ENCODE results near the gene JMJD1C. TPM values are rescaled to one million over a fixed set of nuclear protein-coding genes. Genes with fewer than 3 reads are reported as not detected.
A peak's percentile ranks its signal among the peaks of the same experiment; 100 is the strongest.

The JMJD1C gene
- polyA plus RNA-seq, 2 donors = 22.0 to 49.1 TPM

DNA sequence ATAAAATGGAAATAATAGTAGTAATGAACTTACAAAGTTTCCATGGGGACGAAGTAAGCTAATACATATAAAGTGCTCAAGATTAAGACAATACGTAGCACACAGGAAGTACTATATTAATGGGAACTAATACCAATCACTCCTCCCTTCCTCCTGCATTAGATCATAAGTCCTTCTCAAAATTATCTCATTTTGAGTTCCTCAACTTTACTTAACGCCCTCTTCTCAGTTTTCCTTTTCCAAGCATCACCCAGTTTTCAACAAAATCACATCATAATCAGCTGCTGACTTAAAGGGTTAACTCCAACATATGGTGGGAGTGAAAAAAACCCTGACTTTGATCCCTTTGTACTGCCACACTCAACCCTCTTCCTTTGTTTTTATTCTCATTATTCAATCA is 24.4 kb downstream of the JMJD1C start:
- Histone ChIP-seq H3K4me3 (ENCODE audit: low read depth in 1 of 2, low read length in 2 of 2) (no peak overlapping the region), H3K4me1 (ENCODE audit: control insufficient read depth in 2 of 2, insufficient read depth in 2 of 2, low read length in 1 of 2) (no peaks in the 10 kb centered on the region), H3K9me3 (ENCODE audit: control insufficient read depth in 2 of 2, insufficient read depth in 1 of 2, low read depth in 1 of 2, low read length in 1 of 2) (no peaks in the 10 kb centered on the region), H3K27me3 (ENCODE audit: control insufficient read depth in 1 of 2, insufficient read depth in 2 of 2, low read length in 2 of 2) (no peaks in the 10 kb centered on the region), H3K27ac (ENCODE audit: low read depth in 2 of 2, low read length in 1 of 2) (no peak overlapping the region), H3K36me3 (ENCODE audit: control insufficient read depth in 2 of 2, insufficient read depth in 2 of 2, low read length in 1 of 2) (no peaks in the 10 kb centered on the region)
- WGBS, 2 donors = 86% methylated on average over 3 of the region's 3 CpGs

DNA sequence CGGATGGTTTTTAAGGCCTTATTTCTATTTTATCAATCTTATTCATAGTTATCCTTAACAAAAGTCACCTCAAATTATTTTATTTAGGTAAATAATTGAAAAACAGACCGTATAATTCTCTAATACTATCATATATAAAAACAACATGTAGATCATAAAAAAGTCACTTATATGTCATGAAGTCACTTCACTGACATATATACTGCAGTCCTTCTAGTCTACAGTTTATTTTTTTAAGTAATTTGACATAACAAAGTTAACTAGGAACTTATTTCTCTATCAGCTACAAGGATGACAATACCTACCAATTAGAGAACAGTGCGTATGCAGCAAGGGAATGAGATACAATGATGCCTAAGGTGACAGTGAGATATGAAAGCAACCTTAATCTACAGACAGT is 26.2 kb downstream of the JMJD1C start:
- no peaks in the 10 kb centered on the region for H3K36me3 ChIP-seq (ENCODE audit: control insufficient read depth in 2 of 2, insufficient read depth in 2 of 2, low read length in 1 of 2)
- H3K4me3 ChIP-seq (ENCODE audit: low read depth in 1 of 2, low read length in 2 of 2) = no peak overlapping the region
- no peaks in the 10 kb centered on the region for H3K27me3 ChIP-seq (ENCODE audit: control insufficient read depth in 1 of 2, insufficient read depth in 2 of 2, low read length in 2 of 2)
- no peak overlapping the region for H3K27ac ChIP-seq (ENCODE audit: low read depth in 2 of 2, low read length in 1 of 2)
- H3K9me3 ChIP-seq (ENCODE audit: control insufficient read depth in 2 of 2, insufficient read depth in 1 of 2, low read depth in 1 of 2, low read length in 1 of 2) = no peaks in the 10 kb centered on the region
- 92% methylated on average over 3 of the region's 3 CpGs for WGBS, 2 donors
- H3K4me1 ChIP-seq (ENCODE audit: control insufficient read depth in 2 of 2, insufficient read depth in 2 of 2, low read length in 1 of 2) = no peaks in the 10 kb centered on the region

DNA sequence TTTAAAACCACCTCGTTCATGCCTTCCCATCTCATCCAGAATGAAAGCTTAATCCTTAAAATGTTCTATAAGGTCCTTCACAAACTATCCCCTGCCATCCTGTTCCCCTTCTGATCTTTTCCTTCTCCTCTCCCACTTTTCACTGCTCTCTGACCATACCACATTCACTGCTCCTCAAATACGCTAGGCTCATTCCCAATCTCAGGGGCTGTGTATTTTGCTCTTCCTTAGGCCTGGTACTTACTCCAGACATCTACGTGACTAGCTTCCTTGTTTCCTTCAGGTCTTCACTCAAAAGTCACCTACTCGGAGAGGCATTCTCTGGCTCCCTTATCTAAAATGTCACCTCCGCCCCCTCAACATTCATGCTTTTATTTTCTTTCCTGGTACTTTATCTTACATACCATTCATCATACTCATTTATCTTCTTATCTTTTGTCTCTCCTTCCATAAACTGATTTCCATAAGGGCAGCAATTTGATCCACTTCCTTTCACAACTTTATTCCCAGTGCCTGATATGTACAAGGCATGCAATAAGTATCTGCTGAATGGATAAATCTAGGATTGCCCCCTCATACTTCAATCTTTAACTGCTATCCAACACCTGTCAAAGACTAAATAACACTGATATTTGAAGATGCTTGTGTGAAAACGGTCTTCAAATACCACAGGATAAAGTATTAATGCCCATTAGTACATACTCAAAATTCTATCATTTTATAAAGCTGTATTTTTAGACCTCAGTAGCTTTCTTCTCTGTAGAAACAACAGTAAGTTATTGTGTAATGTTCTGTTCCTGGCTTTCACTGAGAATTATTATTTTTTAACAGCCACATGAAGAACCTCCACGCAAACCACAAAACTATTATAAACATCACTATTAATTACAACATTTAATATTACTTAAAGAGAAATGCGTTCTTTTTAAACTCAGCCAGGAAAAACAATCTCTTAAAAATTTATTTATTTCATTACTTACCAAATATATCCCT is 27.0 kb downstream of the JMJD1C start:
- Histone ChIP-seq H3K27ac (ENCODE audit: low read depth in 2 of 2, low read length in 1 of 2) (no peak overlapping the region), H3K9me3 (ENCODE audit: control insufficient read depth in 2 of 2, insufficient read depth in 1 of 2, low read depth in 1 of 2, low read length in 1 of 2) (no peaks in the 10 kb centered on the region), H3K4me1 (ENCODE audit: control insufficient read depth in 2 of 2, insufficient read depth in 2 of 2, low read length in 1 of 2) (no peaks in the 10 kb centered on the region), H3K27me3 (ENCODE audit: control insufficient read depth in 1 of 2, insufficient read depth in 2 of 2, low read length in 2 of 2) (no peaks in the 10 kb centered on the region), H3K4me3 (ENCODE audit: low read depth in 1 of 2, low read length in 2 of 2) (no peak overlapping the region), H3K36me3 (ENCODE audit: control insufficient read depth in 2 of 2, insufficient read depth in 2 of 2, low read length in 1 of 2) (no peaks in the 10 kb centered on the region)
- WGBS, 2 donors = 78 to 85% methylated on average over 8 of the region's 8 CpGs

DNA sequence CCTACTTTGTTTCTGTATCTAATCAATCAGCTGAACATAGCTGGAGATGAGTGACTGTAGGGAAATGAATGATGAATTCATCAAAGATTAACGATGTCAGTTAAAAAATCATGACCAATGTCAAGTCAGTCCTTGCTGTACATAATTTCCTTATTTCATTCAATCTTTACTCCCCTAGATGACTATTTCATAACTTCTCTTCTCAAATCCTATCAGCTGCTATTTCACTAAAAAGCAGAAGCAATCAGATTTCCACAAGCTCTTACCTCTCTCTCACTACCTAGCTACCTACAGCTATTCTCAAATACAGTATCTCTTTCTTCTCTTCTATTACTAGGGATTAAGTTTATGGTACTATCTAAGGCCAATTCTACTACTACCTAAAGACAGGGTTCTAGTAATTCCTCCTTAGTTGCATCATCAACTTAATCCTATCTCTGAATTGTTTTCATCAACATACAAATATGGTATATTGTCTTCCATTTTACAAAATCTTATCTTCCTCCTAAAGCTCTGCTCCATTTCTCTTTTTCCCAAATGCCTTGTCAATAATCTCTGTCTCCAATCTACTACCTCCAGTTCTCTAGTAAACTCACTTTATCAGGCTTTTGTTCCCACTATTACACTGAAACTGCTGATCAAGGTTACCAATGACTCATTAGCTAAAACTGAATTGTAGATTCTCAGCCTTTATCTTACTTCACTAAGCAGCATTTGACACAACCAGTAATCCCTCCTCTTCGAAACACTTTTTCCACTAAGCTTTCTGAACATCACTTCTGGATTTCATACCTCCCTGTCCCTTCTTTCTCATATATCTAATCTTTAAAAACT is 28.4 kb downstream of the JMJD1C start:
- no peak overlapping the region for H3K27ac ChIP-seq (ENCODE audit: low read depth in 2 of 2, low read length in 1 of 2)
- no peak overlapping the region for H3K4me3 ChIP-seq (ENCODE audit: low read depth in 1 of 2, low read length in 2 of 2)
- no peaks in the 10 kb centered on the region for H3K4me1 ChIP-seq (ENCODE audit: control insufficient read depth in 2 of 2, insufficient read depth in 2 of 2, low read length in 1 of 2)
- no peaks in the 10 kb centered on the region for H3K9me3 ChIP-seq (ENCODE audit: control insufficient read depth in 2 of 2, insufficient read depth in 1 of 2, low read depth in 1 of 2, low read length in 1 of 2)
- H3K36me3 ChIP-seq (ENCODE audit: control insufficient read depth in 2 of 2, insufficient read depth in 2 of 2, low read length in 1 of 2) = no peaks in the 10 kb centered on the region
- 78 to 83% methylated on average over 2 of the region's 2 CpGs for WGBS, 2 donors
- no peaks in the 10 kb centered on the region for H3K27me3 ChIP-seq (ENCODE audit: control insufficient read depth in 1 of 2, insufficient read depth in 2 of 2, low read length in 2 of 2)

DNA sequence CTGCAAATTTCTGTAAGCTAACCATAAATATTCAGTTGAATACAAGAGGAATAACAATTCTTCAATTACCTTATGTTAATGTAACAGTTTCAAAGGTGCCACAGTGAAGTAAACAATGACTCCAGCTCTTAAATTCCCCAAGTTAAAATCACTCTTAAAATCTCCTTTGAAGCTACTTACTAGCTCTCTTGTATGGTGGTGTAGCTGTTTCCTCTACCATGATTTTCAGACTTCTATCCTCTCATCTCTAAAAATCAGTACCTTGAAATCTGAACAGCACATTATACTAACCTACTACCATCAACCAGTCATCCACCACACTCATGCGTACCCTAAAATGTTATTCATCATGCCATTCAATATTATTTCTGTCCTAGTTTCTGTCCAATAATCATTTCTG is 29.6 kb downstream of the JMJD1C start:
- Histone ChIP-seq H3K9me3 (ENCODE audit: control insufficient read depth in 2 of 2, insufficient read depth in 1 of 2, low read depth in 1 of 2, low read length in 1 of 2) (no peaks in the 10 kb centered on the region), H3K4me3 (ENCODE audit: low read depth in 1 of 2, low read length in 2 of 2) (no peak overlapping the region), H3K27ac (ENCODE audit: low read depth in 2 of 2, low read length in 1 of 2) (no peak overlapping the region), H3K36me3 (ENCODE audit: control insufficient read depth in 2 of 2, insufficient read depth in 2 of 2, low read length in 1 of 2) (no peaks in the 10 kb centered on the region), H3K27me3 (ENCODE audit: control insufficient read depth in 1 of 2, insufficient read depth in 2 of 2, low read length in 2 of 2) (no peaks in the 10 kb centered on the region), H3K4me1 (ENCODE audit: control insufficient read depth in 2 of 2, insufficient read depth in 2 of 2, low read length in 1 of 2) (peaks cover 0 to 2% of the 10 kb centered on the region in 2 donors)
- WGBS, 2 donors = 92 to 95% methylated on average over 1 of the region's 1 CpG

DNA sequence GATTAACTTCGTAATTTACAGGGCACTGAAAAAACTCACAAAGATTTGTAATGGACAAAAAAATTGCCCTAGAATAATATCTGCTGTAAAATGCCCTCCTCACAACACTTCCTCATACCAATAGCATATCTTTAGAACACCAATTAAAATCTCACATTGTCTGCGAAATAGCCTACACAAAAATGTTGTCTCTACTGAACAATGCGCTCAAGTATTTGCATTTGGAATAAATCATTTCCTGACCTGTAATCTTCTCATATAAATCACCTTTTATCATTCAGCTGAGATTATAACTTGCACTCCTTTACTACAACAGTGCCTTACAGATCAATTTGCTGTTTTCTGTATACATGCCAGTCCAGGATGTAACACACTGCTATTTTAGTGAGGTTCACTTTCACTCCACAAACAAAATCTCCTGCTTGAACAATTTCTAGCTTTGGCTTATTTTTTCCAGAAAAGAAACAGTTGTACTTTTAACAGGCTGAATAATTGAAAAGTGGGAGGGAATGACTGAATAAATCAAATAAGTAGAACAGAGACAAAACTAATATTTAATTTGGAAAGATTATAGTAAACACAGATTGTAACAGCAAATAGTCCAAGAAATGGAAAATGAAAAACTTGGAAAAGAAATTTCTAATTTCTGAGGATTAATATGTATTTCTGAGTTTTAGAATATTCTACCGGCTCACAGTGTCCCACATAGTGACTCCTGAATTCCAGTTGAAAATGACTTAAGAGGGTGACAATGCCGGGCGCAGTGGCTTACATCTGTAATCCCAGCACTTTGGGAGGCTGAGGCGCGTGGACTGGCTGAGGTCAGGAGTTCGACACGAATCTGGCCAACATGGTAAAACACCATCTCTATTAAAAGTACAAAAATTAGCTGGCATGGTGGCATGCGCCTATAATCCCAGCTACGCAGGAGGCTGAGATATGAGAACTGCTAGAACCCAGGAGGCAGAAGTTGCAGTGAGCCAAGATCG is 30.6 kb downstream of the JMJD1C start:
- Histone ChIP-seq H3K36me3 (ENCODE audit: control insufficient read depth in 2 of 2, insufficient read depth in 2 of 2, low read length in 1 of 2) (no peaks in the 10 kb centered on the region), H3K4me1 (ENCODE audit: control insufficient read depth in 2 of 2, insufficient read depth in 2 of 2, low read length in 1 of 2) (peaks cover 0 to 2% of the 10 kb centered on the region in 2 donors), H3K4me3 (ENCODE audit: low read depth in 1 of 2, low read length in 2 of 2) (no peak overlapping the region), H3K9me3 (ENCODE audit: control insufficient read depth in 2 of 2, insufficient read depth in 1 of 2, low read depth in 1 of 2, low read length in 1 of 2) (no peaks in the 10 kb centered on the region), H3K27me3 (ENCODE audit: control insufficient read depth in 1 of 2, insufficient read depth in 2 of 2, low read length in 2 of 2) (no peaks in the 10 kb centered on the region), H3K27ac (ENCODE audit: low read depth in 2 of 2, low read length in 1 of 2) (no peak overlapping the region)
- 79 to 83% methylated on average over 13 of the region's 13 CpGs for WGBS, 2 donors

DNA sequence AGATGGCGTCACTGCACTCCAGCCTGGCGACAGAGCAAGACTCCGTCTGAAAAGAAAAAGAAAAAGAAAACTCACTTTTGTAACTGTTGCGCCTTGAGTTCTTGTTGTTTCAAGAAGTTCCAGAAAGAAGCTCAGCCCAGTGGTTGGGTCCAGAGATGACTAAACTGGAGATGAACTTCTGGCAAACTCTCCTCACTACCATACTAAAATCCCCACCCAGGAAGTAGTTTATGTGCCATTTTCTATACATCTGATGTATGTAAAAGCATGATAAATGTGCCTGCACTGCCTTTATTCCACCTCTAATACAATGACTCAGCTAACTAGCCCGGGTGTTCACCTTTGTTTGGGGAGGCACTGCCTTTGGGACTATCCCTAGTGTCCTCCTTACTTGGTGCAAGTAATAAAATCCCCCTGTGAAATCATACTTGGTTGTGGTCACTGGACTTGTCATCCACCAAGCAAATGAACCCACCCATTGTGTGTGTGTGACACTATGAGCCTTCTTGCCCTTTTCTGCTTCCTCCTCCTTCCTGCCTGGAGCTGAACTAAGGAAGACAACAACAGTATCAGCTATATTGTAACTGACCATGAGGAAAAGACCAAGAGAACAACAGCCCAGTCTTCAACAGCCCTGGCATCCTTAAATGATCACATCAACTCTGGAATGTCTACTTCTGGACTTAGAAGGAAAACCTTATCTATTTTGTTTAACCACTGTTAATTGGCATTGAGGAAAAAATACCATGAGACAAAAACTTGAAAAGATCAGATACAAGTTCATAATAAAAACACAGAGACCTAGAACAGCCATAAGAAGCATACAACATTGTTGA is 33.6 kb downstream of the JMJD1C start:
- no peaks in the 10 kb centered on the region for H3K27me3 ChIP-seq (ENCODE audit: control insufficient read depth in 1 of 2, insufficient read depth in 2 of 2, low read length in 2 of 2)
- no peak overlapping the region for H3K4me3 ChIP-seq (ENCODE audit: low read depth in 1 of 2, low read length in 2 of 2)
- no peaks in the 10 kb centered on the region for H3K9me3 ChIP-seq (ENCODE audit: control insufficient read depth in 2 of 2, insufficient read depth in 1 of 2, low read depth in 1 of 2, low read length in 1 of 2)
- no peaks in the 10 kb centered on the region for H3K36me3 ChIP-seq (ENCODE audit: control insufficient read depth in 2 of 2, insufficient read depth in 2 of 2, low read length in 1 of 2)
- WGBS, 2 donors = 83 to 86% methylated on average over 5 of the region's 5 CpGs
- H3K4me1 ChIP-seq (ENCODE audit: control insufficient read depth in 2 of 2, insufficient read depth in 2 of 2, low read length in 1 of 2) = peaks cover 0 to 4% of the 10 kb centered on the region in 2 donors
- peak overlapping the region in 1 of 2 donors; percentile 30 for H3K27ac ChIP-seq (ENCODE audit: low read depth in 2 of 2, low read length in 1 of 2)

DNA sequence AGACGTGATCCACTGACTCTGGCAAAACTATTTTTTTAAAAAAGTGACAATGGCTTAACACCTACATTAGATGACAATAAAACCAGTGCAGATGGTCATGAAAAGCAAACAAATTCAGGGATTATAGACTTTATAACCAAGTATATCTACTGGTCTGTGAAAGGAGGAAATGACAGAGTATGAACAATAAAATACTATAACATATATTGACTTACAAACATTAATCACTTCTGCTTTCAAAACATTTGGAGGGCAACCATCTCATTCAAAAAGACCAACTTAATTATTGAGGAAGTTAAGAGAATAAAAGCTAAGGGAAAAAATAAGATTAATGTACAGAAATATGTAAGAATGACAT is 34.8 kb downstream of the JMJD1C start:
- Histone ChIP-seq H3K4me1 (ENCODE audit: control insufficient read depth in 2 of 2, insufficient read depth in 2 of 2, low read length in 1 of 2) (peaks cover 0 to 4% of the 10 kb centered on the region in 2 donors), H3K9me3 (ENCODE audit: control insufficient read depth in 2 of 2, insufficient read depth in 1 of 2, low read depth in 1 of 2, low read length in 1 of 2) (no peaks in the 10 kb centered on the region), H3K27ac (ENCODE audit: low read depth in 2 of 2, low read length in 1 of 2) (no peak overlapping the region), H3K4me3 (ENCODE audit: low read depth in 1 of 2, low read length in 2 of 2) (no peak overlapping the region), H3K36me3 (ENCODE audit: control insufficient read depth in 2 of 2, insufficient read depth in 2 of 2, low read length in 1 of 2) (no peaks in the 10 kb centered on the region), H3K27me3 (ENCODE audit: control insufficient read depth in 1 of 2, insufficient read depth in 2 of 2, low read length in 2 of 2) (no peaks in the 10 kb centered on the region)
- WGBS, 2 donors = 69 to 81% methylated on average over 1 of the region's 1 CpG

Data from esophagus (tissue), 2 donors.